Trophoblast cell (in vitro differentiated cells and primary cell): ENCODE results near the gene SPAM1.
"Not testable (repeated sequence)": the region's sequence is repeated elsewhere in the genome, so short reads cannot be mapped to it uniquely, and the experiment has no call there.

Experiments used
- DNase-seq, 2 donors: peaks; one replicate each; pipeline ENCODE4 v3.0.0-alpha.2; 2016
- H2AFZ ChIP-seq: 2 replicates; pipeline ENCODE4 v1.6.1; 2013; ENCODE audit warnings: low read length, moderate library complexity, mild to moderate bottlenecking; ENCODE audit not compliant: insufficient read depth, poor library complexity
- H2AK5ac ChIP-seq: 2 replicates; pipeline ENCODE4 v1.6.1; 2013; ENCODE audit warnings: mild to moderate bottlenecking, low read length
- H2BK120ac ChIP-seq: 2 replicates; pipeline ENCODE4 v1.6.1; 2013; ENCODE audit warnings: low read length, mild to moderate bottlenecking, moderate library complexity; ENCODE audit not compliant: insufficient read depth, poor library complexity
- H2BK12ac ChIP-seq: 2 replicates; pipeline ENCODE4 v1.6.1; 2013; ENCODE audit warnings: mild to moderate bottlenecking, low read length, moderate library complexity
- H2BK5ac ChIP-seq: 2 replicates; pipeline ENCODE4 v1.6.1; 2013; ENCODE audit warnings: low read length, low read depth, moderate library complexity, mild to moderate bottlenecking; ENCODE audit not compliant: poor library complexity
- H3K14ac ChIP-seq: 2 replicates; pipeline ENCODE4 v1.6.1; 2013; ENCODE audit warnings: mild to moderate bottlenecking, low read length
- H3K18ac ChIP-seq: 2 replicates; pipeline ENCODE4 v1.6.1; 2013; ENCODE audit warnings: mild to moderate bottlenecking, low read length
- H3K23ac ChIP-seq: 2 replicates; pipeline ENCODE4 v1.6.1; 2013; ENCODE audit warnings: low read length
- H3K27ac ChIP-seq: 2 replicates; pipeline ENCODE4 v1.5.1; 2013; ENCODE audit warnings: low read depth, mild to moderate bottlenecking, inconsistent platforms, low read length, moderate library complexity
- H3K27me3 ChIP-seq: 2 replicates; pipeline ENCODE4 v1.6.1; 2013; ENCODE audit warnings: inconsistent platforms, mild to moderate bottlenecking, low read length, moderate library complexity; ENCODE audit not compliant: insufficient read depth
- H3K36me3 ChIP-seq, 2 experiments: 1 replicate in 1 of 2; 2 replicates in 1 of 2; pipeline ENCODE4 v1.6.1; 2013; ENCODE audit warnings: low read length in 2 of 2, mild to moderate bottlenecking in 2 of 2, moderate library complexity in 1 of 2; ENCODE audit not compliant: insufficient read depth in 2 of 2, control insufficient read depth in 1 of 2
- H3K4ac ChIP-seq: 2 replicates; pipeline ENCODE4 v1.6.1; 2013; ENCODE audit warnings: low read depth, mild to moderate bottlenecking, low read length, moderate library complexity
- H3K4me1 ChIP-seq, 2 experiments: 1 replicate in 1 of 2; 2 replicates in 1 of 2; pipeline ENCODE4 v1.6.1; 2013; ENCODE audit warnings: low read length in 2 of 2, mild to moderate bottlenecking in 2 of 2, moderate library complexity in 1 of 2; ENCODE audit not compliant: insufficient read depth in 2 of 2, control insufficient read depth in 1 of 2
- H3K4me2 ChIP-seq: 2 replicates; pipeline ENCODE4 v1.6.1; 2013; ENCODE audit warnings: inconsistent platforms, mild to moderate bottlenecking, low read length, moderate library complexity
- H3K4me3 ChIP-seq: 2 replicates; pipeline ENCODE4 v1.5.1; 2013; ENCODE audit warnings: mild to moderate bottlenecking, low read depth, low read length, inconsistent platforms
- H3K79me1 ChIP-seq: one replicate; pipeline ENCODE4 v1.6.1; 2013; ENCODE audit warnings: low read length
- H3K79me2 ChIP-seq: 2 replicates; pipeline ENCODE4 v1.6.1; 2013; ENCODE audit warnings: low read length, mild to moderate bottlenecking; ENCODE audit not compliant: control insufficient read depth, insufficient read depth, poor library complexity
- H3K9ac ChIP-seq: 2 replicates; pipeline ENCODE4 v1.6.1; 2013; ENCODE audit warnings: mild to moderate bottlenecking, low read length
- H3K9me3 ChIP-seq: 2 replicates; pipeline ENCODE4 v1.6.1; 2013; ENCODE audit warnings: low read depth, mild to moderate bottlenecking, control low read depth, inconsistent platforms, low read length; ENCODE audit not compliant: insufficient read depth
- H4K12ac ChIP-seq: 2 replicates; pipeline ENCODE4 v1.6.1; 2013; ENCODE audit warnings: low read depth, mild to moderate bottlenecking, low read length, moderate library complexity
- H4K8ac ChIP-seq: 2 replicates; pipeline ENCODE4 v1.6.1; 2013; ENCODE audit warnings: low read depth, mild to moderate bottlenecking, low read length, moderate library complexity
- H4K91ac ChIP-seq: one replicate; pipeline ENCODE4 v1.6.1; 2013; ENCODE audit warnings: low read depth, mild to moderate bottlenecking, low read length, moderate library complexity
- whole genome bisulfite sequencing: extraction: QIAGEN DNeasy Blood & Tissue Kit; methylation state at CpG from one replicate; pipeline ENCODE4 v1.1.7; 2013; ENCODE audit warnings: missing lambda C conversion rate; ENCODE audit not compliant: insufficient read length, insufficient coverage; ENCODE audit errors: extremely low coverage; 5-methylcytosine and 5-hydroxymethylcytosine counted together

The SPAM1 gene

GRCh38 chr7:123883154-123883553 lies 41.9 kb upstream of the SPAM1 start:
- no peaks in the 10 kb centered on the region for H3K4me1 ChIP-seq
- no peak overlapping the region for H3K18ac ChIP-seq
- H3K36me3 ChIP-seq: no peaks in the 10 kb centered on the region
- H3K4me2 ChIP-seq: no peak overlapping the region
- no peak overlapping the region for H4K91ac ChIP-seq
- no peak overlapping the region for H2BK5ac ChIP-seq
- no peak overlapping the region for H3K9ac ChIP-seq
- no peak overlapping the region for H3K14ac ChIP-seq
- H2AFZ ChIP-seq: no peak overlapping the region
- H3K27me3 ChIP-seq: no peaks in the 10 kb centered on the region
- no peak for DNase-seq
- no peak overlapping the region for H2AK5ac ChIP-seq
- no peaks in the 10 kb centered on the region for H3K9me3 ChIP-seq
- H4K12ac ChIP-seq: no peak overlapping the region
- H3K4me3 ChIP-seq: no peak overlapping the region
- H3K79me2 ChIP-seq: no peaks in the 10 kb centered on the region
- no peak overlapping the region for H2BK120ac ChIP-seq
- no peak overlapping the region for H4K8ac ChIP-seq
- H3K27ac ChIP-seq: no peak overlapping the region
- no peak overlapping the region for H3K23ac ChIP-seq
- H3K79me1 ChIP-seq: no peaks in the 10 kb centered on the region
- no peak overlapping the region for H2BK12ac ChIP-seq
- H3K4ac ChIP-seq: no peak overlapping the region

GRCh38 chr7:123888192-123888591 lies 36.8 kb upstream of the SPAM1 start:
- Histone ChIP-seq H2BK5ac (no peak overlapping the region), H3K14ac (no peak overlapping the region)

GRCh38 chr7:123894753-123895152 lies 30.3 kb upstream of the SPAM1 start:
- not testable (repeated sequence) for H2BK120ac ChIP-seq, H3K9ac ChIP-seq, H4K12ac ChIP-seq, H2BK12ac ChIP-seq, H3K4me1 ChIP-seq, H3K79me2 ChIP-seq, H3K79me1 ChIP-seq, H3K14ac ChIP-seq, H3K27ac ChIP-seq, H3K9me3 ChIP-seq, H3K4ac ChIP-seq, H3K23ac ChIP-seq, H4K91ac ChIP-seq, H3K18ac ChIP-seq, H3K27me3 ChIP-seq, H2BK5ac ChIP-seq, H2AFZ ChIP-seq, H4K8ac ChIP-seq, H2AK5ac ChIP-seq, H3K4me3 ChIP-seq, DNase-seq, H3K4me2 ChIP-seq, H3K36me3 ChIP-seq
- no CpG with 5 or more reads among the region's 10 CpGs for WGBS

More at GRCh38 chr7:123888192-123888591, 36.8 kb upstream of the SPAM1 start:
- Histone ChIP-seq H2BK120ac (no peak overlapping the region), H4K91ac (no peak overlapping the region), H3K36me3 (no peaks in the 10 kb centered on the region), H3K4me3 (no peak overlapping the region), H3K9me3 (peaks cover 1% of the 10 kb centered on the region), H3K18ac (no peak overlapping the region), H3K9ac (no peak overlapping the region), H3K23ac (no peak overlapping the region), H2BK12ac (no peak overlapping the region), H4K12ac (no peak overlapping the region), H3K79me2 (no peaks in the 10 kb centered on the region), H3K79me1 (no peaks in the 10 kb centered on the region), H3K4me2 (no peak overlapping the region), H3K27me3 (no peaks in the 10 kb centered on the region), H4K8ac (no peak overlapping the region), H3K4me1 (no peaks in the 10 kb centered on the region), H2AK5ac (no peak overlapping the region), H3K4ac (no peak overlapping the region), H3K27ac (no peak overlapping the region), H2AFZ (no peak overlapping the region)
- no peak for DNase-seq

GRCh38 chr7:123901101-123901500 lies 23.9 kb upstream of the SPAM1 start:
- no peaks in the 10 kb centered on the region for H3K79me1 ChIP-seq
- no peak overlapping the region for H2AK5ac ChIP-seq
- H4K12ac ChIP-seq: no peak overlapping the region
- H2BK120ac ChIP-seq: no peak overlapping the region
- no peak overlapping the region for H2BK12ac ChIP-seq
- H3K4me1 ChIP-seq: no peaks in the 10 kb centered on the region
- H3K36me3 ChIP-seq: no peaks in the 10 kb centered on the region
- no peak overlapping the region for H3K18ac ChIP-seq
- no peak overlapping the region for H4K91ac ChIP-seq
- no peak overlapping the region for H3K4ac ChIP-seq
- H3K9ac ChIP-seq: no peak overlapping the region
- H3K14ac ChIP-seq: no peak overlapping the region
- H3K9me3 ChIP-seq: peaks cover 8% of the 10 kb centered on the region
- H2AFZ ChIP-seq: no peak overlapping the region
- H3K4me2 ChIP-seq: no peak overlapping the region
- H3K79me2 ChIP-seq: no peaks in the 10 kb centered on the region
- H3K27ac ChIP-seq: no peak overlapping the region
- whole genome bisulfite sequencing: no CpG with 5 or more reads among the region's 1 CpG
- H3K23ac ChIP-seq: no peak overlapping the region
- no peak overlapping the region for H3K4me3 ChIP-seq
- H4K8ac ChIP-seq: no peak overlapping the region
- no peaks in the 10 kb centered on the region for H3K27me3 ChIP-seq
- H2BK5ac ChIP-seq: no peak overlapping the region
- no peak for DNase-seq

- H3K79me1 ChIP-seq: no peaks in the 10 kb centered on the region
- H3K4me2 ChIP-seq: no peak overlapping the region
- H3K4me1 ChIP-seq: no peaks in the 10 kb centered on the region
- H3K27me3 ChIP-seq: no peaks in the 10 kb centered on the region
- no peak overlapping the region for H3K18ac ChIP-seq
- no peak overlapping the region for H2BK5ac ChIP-seq
- no peak overlapping the region for H3K4ac ChIP-seq
- H4K12ac ChIP-seq: no peak overlapping the region
- no peak overlapping the region for H3K9ac ChIP-seq
- no peak overlapping the region for H4K8ac ChIP-seq
- H2AFZ ChIP-seq: no peak overlapping the region
- no peak for DNase-seq
- H4K91ac ChIP-seq: no peak overlapping the region
- H3K14ac ChIP-seq: no peak overlapping the region
- H2AK5ac ChIP-seq: no peak overlapping the region
- peaks cover 8% of the 10 kb centered on the region for H3K9me3 ChIP-seq
- H2BK120ac ChIP-seq: no peak overlapping the region
- H3K23ac ChIP-seq: no peak overlapping the region
- no peak overlapping the region for H3K4me3 ChIP-seq
- no peak overlapping the region for H2BK12ac ChIP-seq
- H3K27ac ChIP-seq: no peak overlapping the region
- H3K79me2 ChIP-seq: no peaks in the 10 kb centered on the region
- no peaks in the 10 kb centered on the region for H3K36me3 ChIP-seq
Measured at GRCh38 chr7:123905714-123906113, 19.3 kb upstream of the SPAM1 start.
